ENCODE results near the gene PRKN. TPM values are rescaled to one million over a fixed set of nuclear protein-coding genes. Genes with fewer than 3 reads are reported as not detected.
"Not testable (repeated sequence)": the region's sequence is repeated elsewhere in the genome, so short reads cannot be mapped to it uniquely, and the experiment has no call there.

PRKN gene
- total RNA-seq, 1 donor from 2014 or later, result 2.6 TPM

DNA sequence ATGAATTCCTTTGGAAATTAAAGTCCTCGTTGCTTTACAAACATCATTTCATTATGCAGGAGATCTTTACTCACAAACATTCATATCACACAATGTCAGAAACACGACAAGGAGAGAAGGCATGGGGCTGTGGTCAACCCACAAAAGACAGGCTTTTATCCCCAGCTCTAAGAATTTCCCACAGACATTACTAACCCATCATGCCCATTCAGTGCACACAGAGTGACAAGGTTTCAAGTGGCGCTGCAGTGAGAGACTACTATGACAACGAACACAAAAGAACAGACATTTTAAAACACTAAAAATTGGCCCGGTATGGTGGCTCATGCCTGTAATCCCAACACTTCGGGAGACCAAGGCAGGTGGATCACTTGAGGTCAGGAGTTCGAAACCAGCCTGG lies 873.9 kb downstream of the PRKN start:
- intact Hi-C loops (cut with DNase I), result no loop called here
- Histone ChIP-seq H3K9me3 (no peaks in the 10 kb centered on the region), H3K27me3 (no peaks in the 10 kb centered on the region), H3K36me3 (no peaks in the 10 kb centered on the region), H3K4me1 (no peaks in the 10 kb centered on the region), H3K27ac (no peak overlapping the region), H3K4me3 (no peak overlapping the region)
- DNase-seq (ENCODE audit: low spot score in 2 of 2), result no peak
- TF ChIP-seq, protein P1, sequence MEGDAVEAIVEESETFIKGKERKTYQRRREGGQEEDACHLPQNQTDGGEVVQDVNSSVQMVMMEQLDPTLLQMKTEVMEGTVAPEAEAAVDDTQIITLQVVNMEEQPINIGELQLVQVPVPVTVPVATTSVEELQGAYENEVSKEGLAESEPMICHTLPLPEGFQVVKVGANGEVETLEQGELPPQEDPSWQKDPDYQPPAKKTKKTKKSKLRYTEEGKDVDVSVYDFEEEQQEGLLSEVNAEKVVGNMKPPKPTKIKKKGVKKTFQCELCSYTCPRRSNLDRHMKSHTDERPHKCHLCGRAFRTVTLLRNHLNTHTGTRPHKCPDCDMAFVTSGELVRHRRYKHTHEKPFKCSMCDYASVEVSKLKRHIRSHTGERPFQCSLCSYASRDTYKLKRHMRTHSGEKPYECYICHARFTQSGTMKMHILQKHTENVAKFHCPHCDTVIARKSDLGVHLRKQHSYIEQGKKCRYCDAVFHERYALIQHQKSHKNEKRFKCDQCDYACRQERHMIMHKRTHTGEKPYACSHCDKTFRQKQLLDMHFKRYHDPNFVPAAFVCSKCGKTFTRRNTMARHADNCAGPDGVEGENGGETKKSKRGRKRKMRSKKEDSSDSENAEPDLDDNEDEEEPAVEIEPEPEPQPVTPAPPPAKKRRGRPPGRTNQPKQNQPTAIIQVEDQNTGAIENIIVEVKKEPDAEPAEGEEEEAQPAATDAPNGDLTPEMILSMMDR (IDR thresholded peaks at IDR 0.05), result no peak

DNA sequence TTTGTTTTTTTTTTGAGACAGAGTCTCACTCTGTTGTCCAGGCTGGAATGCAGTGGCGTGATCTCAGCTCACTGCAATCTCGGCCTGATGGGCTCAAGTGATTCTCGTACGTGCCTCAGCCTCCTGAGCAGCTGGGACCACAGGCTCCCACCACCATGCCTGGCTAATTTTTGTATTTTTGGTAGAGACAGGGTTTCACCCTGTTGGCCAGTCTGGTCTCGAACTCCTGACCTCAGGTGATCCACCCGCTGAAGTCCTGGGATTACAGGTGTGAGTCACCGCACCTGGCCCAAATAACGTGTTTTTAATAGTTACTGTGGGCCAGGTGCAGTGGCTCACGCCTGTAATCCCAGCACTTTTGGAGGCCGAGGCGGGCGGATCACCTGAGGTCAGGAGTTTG lies 876.1 kb downstream of the PRKN start:
- not testable (repeated sequence) for H3K4me1 ChIP-seq

DNA sequence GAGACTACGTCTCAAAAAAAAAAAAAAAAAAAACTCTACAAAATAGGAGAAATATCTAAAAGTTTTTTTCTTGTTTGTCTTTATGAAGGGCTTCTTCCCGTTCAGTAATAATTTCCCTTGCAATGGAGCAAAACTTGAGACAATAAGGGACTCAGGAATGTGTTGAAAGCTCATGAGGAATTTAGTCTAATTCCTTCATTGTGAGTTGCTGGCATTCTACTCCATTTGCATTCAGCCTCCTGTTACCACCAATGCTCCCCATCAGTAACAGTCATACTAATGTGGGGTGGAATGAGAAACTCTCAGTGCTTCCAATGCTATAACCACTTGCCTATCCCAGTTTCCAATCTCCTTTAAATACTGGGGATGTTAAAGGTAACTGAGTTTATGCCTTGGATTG lies 877.0 kb downstream of the PRKN start:
- DNase-seq (ENCODE audit: low spot score in 2 of 2), result no peak
- no peaks in the 10 kb centered on the region for H3K9me3 ChIP-seq
- no peaks in the 10 kb centered on the region for H3K4me1 ChIP-seq
- H3K27me3 ChIP-seq, result no peaks in the 10 kb centered on the region
- intact Hi-C loops (cut with DNase I), result no loop called here
- no peak overlapping the region for H3K4me3 ChIP-seq
- TF ChIP-seq, protein P1 (IDR thresholded peaks at IDR 0.05), result no peak
- H3K27ac ChIP-seq, result no peak overlapping the region
- H3K36me3 ChIP-seq, result no peaks in the 10 kb centered on the region

More for the DNA sequence above, 876.1 kb downstream of the PRKN start:
- intact Hi-C loops (cut with DNase I); DNase-seq (ENCODE audit: low spot score in 2 of 2); H3K36me3 ChIP-seq; H3K4me3 ChIP-seq; H3K9me3 ChIP-seq; H3K27me3 ChIP-seq; H3K27ac ChIP-seq: not testable (repeated sequence)

DNA sequence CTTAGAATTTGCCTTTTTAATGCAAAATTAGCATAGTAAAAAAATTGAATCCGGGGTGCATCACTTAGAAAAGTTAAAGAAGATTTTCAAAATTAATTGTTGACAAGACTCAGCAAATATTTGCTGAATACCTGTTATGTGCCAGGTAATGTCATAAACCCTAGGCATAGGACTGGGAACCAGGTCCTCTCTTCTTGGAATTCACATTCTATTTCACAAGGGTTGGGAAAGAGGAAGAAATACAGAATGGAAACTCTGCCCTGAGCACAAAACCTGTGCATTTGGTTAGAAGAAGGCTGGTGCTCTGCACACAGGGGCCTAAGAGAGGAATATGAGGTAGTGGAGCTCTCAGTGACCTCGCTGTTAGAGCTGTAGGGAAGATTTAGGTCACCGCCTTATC lies 879.9 kb downstream of the PRKN start:
- no peaks in the 10 kb centered on the region for H3K27me3 ChIP-seq
- H3K4me1 ChIP-seq, result no peaks in the 10 kb centered on the region
- no peak overlapping the region for H3K27ac ChIP-seq
- intact Hi-C loops (cut with DNase I), result no loop called here
- H3K4me3 ChIP-seq, result no peak overlapping the region
- no peak for DNase-seq (ENCODE audit: low spot score in 2 of 2)
- no peaks in the 10 kb centered on the region for H3K36me3 ChIP-seq
- H3K9me3 ChIP-seq, result no peaks in the 10 kb centered on the region
- TF ChIP-seq, protein P1 (IDR thresholded peaks at IDR 0.05), result no peak

DNA sequence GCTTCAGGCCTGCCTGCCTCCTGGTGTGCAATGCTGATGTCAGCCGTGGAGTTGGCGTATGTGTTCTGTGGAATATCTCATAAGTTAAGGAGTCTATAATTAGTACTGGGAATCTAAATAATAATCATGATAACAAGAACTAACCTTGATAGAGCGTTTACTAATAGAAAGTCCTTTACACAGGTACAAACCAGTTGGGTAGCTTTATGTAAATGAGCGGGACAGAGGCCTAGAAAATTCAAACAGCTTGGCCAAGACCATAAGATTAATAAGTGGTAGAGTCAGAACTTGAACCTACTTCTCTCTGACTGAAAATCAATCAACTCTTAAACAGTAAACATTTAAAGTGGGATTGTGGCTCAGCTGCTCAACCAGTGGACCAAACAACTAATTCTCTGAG lies 882.8 kb downstream of the PRKN start:
- Histone ChIP-seq H3K9me3 (no peaks in the 10 kb centered on the region), H3K27ac (no peak overlapping the region), H3K4me1 (no peaks in the 10 kb centered on the region), H3K4me3 (no peak overlapping the region), H3K36me3 (no peaks in the 10 kb centered on the region), H3K27me3 (no peaks in the 10 kb centered on the region)
- DNase-seq (ENCODE audit: low spot score in 2 of 2), result no peak
- intact Hi-C loops (cut with DNase I), result no loop called here
- TF ChIP-seq, protein P1 (IDR thresholded peaks at IDR 0.05), result no peak

DNA sequence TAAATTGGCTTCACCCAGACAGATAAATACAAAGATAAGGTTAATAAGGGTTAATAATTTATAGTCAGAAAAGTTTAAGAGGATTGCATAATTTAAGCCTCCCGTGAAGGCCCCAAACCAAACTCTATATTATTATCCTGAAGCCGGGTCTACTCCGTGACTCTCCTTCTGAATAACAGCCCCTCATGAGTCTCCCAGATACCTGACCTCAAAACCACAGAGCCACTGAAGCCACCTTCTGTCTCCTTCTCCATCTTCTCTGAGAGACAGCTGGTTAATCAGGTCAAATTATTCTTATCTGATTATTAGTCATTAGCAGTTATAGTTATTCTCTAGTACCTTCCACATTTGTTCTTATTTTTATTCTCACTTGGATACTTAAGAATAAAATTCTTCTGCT lies 884.5 kb downstream of the PRKN start:
- no peaks in the 10 kb centered on the region for H3K36me3 ChIP-seq
- TF ChIP-seq, protein P1 (IDR thresholded peaks at IDR 0.05), result no peak
- no peaks in the 10 kb centered on the region for H3K4me1 ChIP-seq
- H3K27ac ChIP-seq, result no peak overlapping the region
- H3K27me3 ChIP-seq, result no peaks in the 10 kb centered on the region
- H3K4me3 ChIP-seq, result no peak overlapping the region
- no peaks in the 10 kb centered on the region for H3K9me3 ChIP-seq
- DNase-seq (ENCODE audit: low spot score in 2 of 2), result no peak
- intact Hi-C loops (cut with DNase I), result no loop called here
